HCT116 (cell line): Measurements from ENCODE around the gene VSIG4. TPM values are rescaled to one million over a fixed set of nuclear protein-coding genes. Genes with fewer than 3 reads are reported as not detected.

Experiments used
- ATAC-seq: fragments of 200-7000 bp; cut with Tn5 transposase; 2 replicates; pipeline ENCODE4 v1.9.1; 2020; ENCODE audit warnings: mild to moderate bottlenecking, moderate library complexity
- BruUV-seq: library from RNA; stranded (reverse); fragments of 400-500 nt; replicated peaks from 2 replicates; lab custom pipeline; 2021; lab: Mats Ljungman, UMichigan
- CTCF ChIA-PET: fragments of 300-600 bp; sonication (Branson Sonifier 250); formaldehyde crosslinking; loops from one replicate; lab custom pipeline; 2021; ENCODE audit warnings: antibody characterized with exemption; lab: Charles Lee
- POLR2A ChIA-PET: fragments of 300-600, 350-600 bp; sonication (Branson Sonifier 250); formaldehyde crosslinking; loops from one replicate; lab custom pipeline; 2021; ENCODE audit warnings: antibody characterized with exemption; lab: Charles Lee
- RAD21 ChIA-PET, 2 experiments: fragments of 300-600 bp; sonication (Branson Sonifier 250); formaldehyde crosslinking; loops; one replicate each; lab custom pipeline; 2023; ENCODE audit warnings: low total read pairs in 2 of 2; ENCODE audit not compliant: uncharacterized antibody in 2 of 2, unreplicated experiment in 2 of 2, low non-redundant PET in 1 of 2; lab: Charles Lee
- DNase-seq: peaks from one replicate; pipeline ENCODE4 v3.0.0-alpha.2; 2010; ENCODE audit warnings: low read depth, low spot score
- H2AFZ ChIP-seq: fragments of 200-600 bp; shearing (Covaris generic), sonication (generic); 2 replicates; pipeline ENCODE4 v1.6.1; 2017; ENCODE audit warnings: low read depth, mixed run types, mixed read lengths, antibody characterized with exemption, low read length; ENCODE audit not compliant: poor library complexity, severe bottlenecking
- H3K27ac ChIP-seq: 2 replicates; pipeline ENCODE4 v1.5.1; 2012; ENCODE audit warnings: low read depth, low read length
- H3K27me3 ChIP-seq: fragments of 200-600 bp; sonication (generic); 2 replicates; pipeline ENCODE4 v1.6.1; 2016; ENCODE audit warnings: mixed run types, low read length, mixed read lengths; ENCODE audit not compliant: insufficient read depth
- H3K36me3 ChIP-seq, 2 experiments: fragments of 200-500 bp in 1 of 2; fragments of 200-600 bp in 1 of 2; sonication (Bioruptor generic) in 1 of 2; sonication (generic) in 1 of 2; 2 replicates each; pipeline versions ENCODE4 v1.5.1 to v1.6.1; 2014 to 2016; ENCODE audit warnings: low read length in 2 of 2, inconsistent platforms in 1 of 2, mixed read lengths in 1 of 2, mixed run types in 1 of 2; ENCODE audit not compliant: insufficient read depth in 2 of 2, control insufficient read depth in 1 of 2
- H3K4me1 ChIP-seq, 2 experiments: fragments of 200-600 bp in 1 of 2; sonication (generic) in 1 of 2; 2 replicates each; pipeline versions ENCODE4 v1.5.1 to v1.6.1; 2012 to 2017; ENCODE audit warnings: low read length in 2 of 2, inconsistent platforms in 1 of 2, mild to moderate bottlenecking in 1 of 2, mixed read lengths in 1 of 2, mixed run types in 1 of 2, moderate library complexity in 1 of 2; ENCODE audit not compliant: insufficient read depth in 2 of 2, control insufficient read depth in 1 of 2
- H3K4me2 ChIP-seq: fragments of 200-600 bp; sonication (generic); 2 replicates; pipeline ENCODE4 v1.6.1; 2017; ENCODE audit warnings: mixed run types, low read length, mixed read lengths
- H3K4me3 ChIP-seq, 2 experiments: fragments of 200-600 bp in 1 of 2; sonication (generic) in 1 of 2; replicated peaks in 1 of 2; 2 replicates each; pipeline ENCODE4 v1.5.1; 2011 to 2016; ENCODE audit warnings: low read length in 2 of 2, control low read depth in 1 of 2, low read depth in 1 of 2, mild to moderate bottlenecking in 1 of 2, mixed read lengths in 1 of 2, mixed run types in 1 of 2
- H3K79me2 ChIP-seq: fragments of 200-600 bp; sonication (generic); 2 replicates; pipeline ENCODE4 v1.6.1; 2017; ENCODE audit warnings: mild to moderate bottlenecking, mixed run types, low read length, moderate library complexity, mixed read lengths; ENCODE audit not compliant: insufficient read depth
- H3K9ac ChIP-seq: fragments of 200-600 bp; sonication (generic); 2 replicates; pipeline ENCODE4 v1.6.1; 2016; ENCODE audit warnings: low read length, mixed read lengths
- H3K9me2 ChIP-seq: fragments of 200-600 bp; sonication (generic), shearing (Covaris generic); 2 replicates; pipeline ENCODE4 v1.6.1; 2017; ENCODE audit warnings: mixed run types, mild to moderate bottlenecking, moderate library complexity; ENCODE audit not compliant: insufficient read depth
- H3K9me3 ChIP-seq, 2 experiments: fragments of 200-500 bp in 1 of 2; fragments of 200-600 bp in 1 of 2; sonication (Bioruptor generic) in 1 of 2; sonication (generic) in 1 of 2; 2 replicates each; pipeline ENCODE4 v1.6.1; 2014 to 2017; ENCODE audit warnings: low read length in 2 of 2, mixed read lengths in 2 of 2, inconsistent platforms in 1 of 2, low read depth in 1 of 2, mild to moderate bottlenecking in 1 of 2, mixed run types in 1 of 2, moderate library complexity in 1 of 2; ENCODE audit not compliant: control insufficient read depth in 1 of 2, insufficient read depth in 1 of 2
- H4K20me1 ChIP-seq: fragments of 200-600 bp; sonication (generic), shearing (Covaris generic); 2 replicates; pipeline ENCODE4 v1.6.1; 2017; ENCODE audit warnings: mixed run types, mild to moderate bottlenecking, moderate library complexity; ENCODE audit not compliant: insufficient read depth
- CBX3 ChIP-seq: IDR thresholded peaks from 2 replicates; pipeline ENCODE4 v1.6.1; 2012; ENCODE audit warnings: low read depth
- EZH2phosphoT487 ChIP-seq: fragments of 200-600 bp; IDR thresholded peaks from 2 replicates; pipeline ENCODE4 v1.6.1; 2018; ENCODE audit warnings: antibody characterized with exemption, borderline replicate concordance
- FOSL1 ChIP-seq: IDR thresholded peaks from 2 replicates; pipeline ENCODE4 v1.6.1; 2012; ENCODE audit warnings: low read depth
- RAD21 ChIP-seq: IDR thresholded peaks from 2 replicates; pipeline ENCODE4 v1.6.1; 2012; ENCODE audit warnings: low read depth, mild to moderate bottlenecking
- SP1 ChIP-seq: IDR thresholded peaks from 2 replicates; pipeline ENCODE4 v1.6.1; 2012; ENCODE audit warnings: low read depth
- TCF7L2 ChIP-seq: IDR thresholded peaks from 2 replicates; pipeline ENCODE4 v1.7.0; 2011; ENCODE audit warnings: borderline replicate concordance, inconsistent platforms; ENCODE audit not compliant: insufficient read depth, insufficient read length; ENCODE audit errors: extremely low read depth
- YY1 ChIP-seq: IDR thresholded peaks from 2 replicates; pipeline ENCODE4 v1.6.1; 2011; ENCODE audit warnings: low read length, low read depth, moderate library complexity, mild to moderate bottlenecking; ENCODE audit not compliant: insufficient replicate concordance; ENCODE audit errors: extremely low read depth
- ZNF274 ChIP-seq: fragments of 200-500 bp; sonication (Bioruptor generic); IDR thresholded peaks from 2 replicates; pipeline ENCODE4 v1.6.1; 2014; ENCODE audit warnings: mild to moderate bottlenecking, low read depth, low read length, inconsistent platforms
- intact Hi-C: fragments of 100-400 bp; cut with micrococcal nuclease; formaldehyde crosslinking; loops from 2 replicates; pipeline ENCODE4 v1.10.0; 2022
- total RNA-seq: library from RNA; stranded (reverse); gene quantifications from one replicate; pipeline ENCODE4 v1.2.1, GENCODE V29; 2021; ENCODE audit not compliant: unreplicated experiment

The VSIG4 gene
- total RNA-seq, 1 experiment from 2014 or later = 0.59 TPM

- H2AFZ ChIP-seq = no peak overlapping the region
- H3K27ac ChIP-seq = no peak overlapping the region
- H3K4me2 ChIP-seq = no peak overlapping the region
- ATAC-seq (no peak), DNase-seq (no peak)
- H3K4me1 ChIP-seq = no peaks in the 10 kb centered on the region
- no peaks in the 10 kb centered on the region for H4K20me1 ChIP-seq
- H3K9me3 ChIP-seq = no peaks in the 10 kb centered on the region
- RAD21 ChIA-PET = no interaction called here
- H3K4me3 ChIP-seq = no peak overlapping the region
- H3K9ac ChIP-seq = no peak overlapping the region
- no TSS peak for BruUV-seq
- no peaks in the 10 kb centered on the region for H3K36me3 ChIP-seq
- TF ChIP-seq YY1 (no peak), FOSL1 (no peak), CBX3 (no peak), EZH2phosphoT487 (no peak), RAD21 (no peak), ZNF274 (no peak), TCF7L2 (no peak), SP1 (no peak)
- H3K9me2 ChIP-seq = no peaks in the 10 kb centered on the region
- POLR2A ChIA-PET = no interaction called here
- no peaks in the 10 kb centered on the region for H3K79me2 ChIP-seq
- intact Hi-C loops = no loop called here
- CTCF ChIA-PET = no interaction called here
- H3K27me3 ChIP-seq = no peaks in the 10 kb centered on the region
These were observed 40.2 kb downstream of the VSIG4 start for GRCh38 chrX:65999563-66000148.

- Histone ChIP-seq H3K9me3 (no peaks in the 10 kb centered on the region), H3K27ac (no peak overlapping the region), H3K79me2 (no peaks in the 10 kb centered on the region), H3K4me1 (no peaks in the 10 kb centered on the region), H3K4me3 (no peak overlapping the region), H3K9me2 (no peaks in the 10 kb centered on the region), H4K20me1 (no peaks in the 10 kb centered on the region), H3K4me2 (no peak overlapping the region), H3K36me3 (no peaks in the 10 kb centered on the region), H3K27me3 (no peaks in the 10 kb centered on the region), H2AFZ (no peak overlapping the region), H3K9ac (no peak overlapping the region)
- no peak for TF ChIP-seq CBX3
- DNase-seq (no peak), ATAC-seq (no peak)
- intact Hi-C loops = no loop called here
- ChIA-PET RAD21 (no interaction called here), CTCF (no interaction called here), POLR2A (no interaction called here)
- no TSS peak for BruUV-seq
These were observed 40.8 kb downstream of the VSIG4 start for GRCh38 chrX:65999029-65999562.
